ENCODE measurements around the gene WNT2B.

DNA sequence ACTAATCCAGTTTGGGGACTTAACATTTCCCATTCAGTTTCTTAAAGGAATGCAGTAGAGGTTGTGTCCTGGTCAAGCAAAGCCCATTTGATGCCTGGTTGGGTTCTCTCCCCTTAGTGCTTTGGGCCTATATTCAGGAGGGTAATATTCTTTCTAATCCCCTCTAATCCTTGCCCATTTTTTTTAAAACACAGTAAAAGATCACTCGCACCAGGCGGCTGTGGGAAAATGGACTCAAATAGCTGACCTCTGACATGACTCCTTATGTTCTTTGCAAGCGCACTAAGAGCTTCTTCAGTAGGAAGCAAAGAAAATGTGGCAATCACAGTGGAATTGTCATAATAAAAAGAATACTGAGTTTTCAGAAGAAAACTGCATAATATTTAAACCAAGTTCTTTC is 49.9 kb downstream of the WNT2B start:
- TF ChIP-seq CTCF (IDR thresholded peaks at IDR 0.05) (no peak), TCF7L2 (IDR thresholded peaks at IDR 0.05; ENCODE audit: low read depth, low read length) (no peak)

All from Panc1 (cell line).